HEK293 (cell line): ENCODE measurements around the gene ISG15.

Experiments used
- CTCF ChIA-PET: fragments of 350-600 bp; formaldehyde crosslinking; extraction: SDS; loops from one replicate; lab custom pipeline; 2021; ENCODE audit warnings: antibody characterized with exemption; lab: Yijun Ruan, JAX
- POLR2A ChIA-PET: fragments of 300-600 bp; formaldehyde crosslinking; extraction: SDS; loops from one replicate; lab custom pipeline; 2020; ENCODE audit warnings: antibody characterized with exemption, inconsistent platforms; lab: Yijun Ruan, JAX
- H3K27ac ChIP-seq: fragments of 200-500 bp; sonication (Bioruptor generic); 2 replicates; pipeline ENCODE4 v1.5.1; 2014; ENCODE audit warnings: low read depth, low read length, control low read depth, inconsistent platforms; ENCODE audit errors: extremely low read depth
- H3K36me3 ChIP-seq, 2 experiments: fragments of 200-500 bp in 1 of 2; sonication (Bioruptor generic) in 1 of 2; 1 replicate in 1 of 2; 2 replicates in 1 of 2; pipeline ENCODE4 v1.5.1; 2014 to 2017; ENCODE audit warnings: inconsistent platforms in 2 of 2, low read length in 2 of 2; ENCODE audit not compliant: control insufficient read depth in 2 of 2, insufficient read depth in 1 of 2
- H3K4me1 ChIP-seq: fragments of 200-500 bp; sonication (Bioruptor generic); 2 replicates; pipeline ENCODE4 v1.5.1; 2014; ENCODE audit warnings: mild to moderate bottlenecking, low read length, inconsistent platforms; ENCODE audit not compliant: control insufficient read depth, insufficient read depth
- H3K4me3 ChIP-seq: 2 replicates; pipeline ENCODE4 v1.5.1; 2011; ENCODE audit warnings: low read depth, mild to moderate bottlenecking, control low read depth, low read length, moderate library complexity
- H3K9me3 ChIP-seq: fragments of 200-500 bp; sonication (Bioruptor generic); 2 replicates; pipeline ENCODE4 v1.5.1; 2014; ENCODE audit warnings: low read depth, low read length, inconsistent platforms; ENCODE audit not compliant: control insufficient read depth, insufficient read depth
- BCL11B ChIP-seq: fragments of 450-650 bp; formaldehyde crosslinking; IDR thresholded peaks from 2 replicates; pipeline ENCODE4 v1.5.1; 2016; ENCODE audit warnings: low read depth, missing biosample characterization, missing genetic modification characterization
- CTCF ChIP-seq: fragments of 450-650 bp; formaldehyde crosslinking; IDR thresholded peaks from 2 replicates; pipeline ENCODE4 v1.5.1; 2016; ENCODE audit warnings: missing biosample characterization, missing genetic modification characterization
- KLF1 ChIP-seq: fragments of 450-650 bp; formaldehyde crosslinking; IDR thresholded peaks from 2 replicates; pipeline ENCODE4 v1.5.1; 2016; ENCODE audit warnings: missing biosample characterization, missing genetic modification characterization
- PRDM10 ChIP-seq: fragments of 450-650 bp; formaldehyde crosslinking; IDR thresholded peaks from 2 replicates; pipeline ENCODE4 v1.5.1; 2016; ENCODE audit warnings: missing biosample characterization, missing genetic modification characterization
- SCRT2 ChIP-seq: fragments of 450-650 bp; formaldehyde crosslinking; IDR thresholded peaks from 2 replicates; pipeline ENCODE4 v1.5.1; 2016; ENCODE audit warnings: missing biosample characterization, missing genetic modification characterization
- YY2 ChIP-seq: fragments of 450-650 bp; formaldehyde crosslinking; IDR thresholded peaks from 2 replicates; pipeline ENCODE4 v1.5.1; 2016; ENCODE audit warnings: missing biosample characterization, missing genetic modification characterization
- ZBTB44 ChIP-seq: fragments of 450-650 bp; IDR thresholded peaks from 2 replicates; pipeline ENCODE4 v1.5.1; 2018; ENCODE audit warnings: missing biosample characterization, mild to moderate bottlenecking, missing genetic modification characterization
- ZNF274 ChIP-seq, 2 experiments: fragments of 200-500 bp in 1 of 2; fragments of 450-650 bp in 1 of 2; sonication (Bioruptor generic) in 1 of 2; formaldehyde crosslinking in 1 of 2; IDR thresholded peaks; 2 replicates each; pipeline versions ENCODE4 v1.5.1 to v1.6.1; 2014 to 2016; ENCODE audit warnings: borderline replicate concordance in 1 of 2, inconsistent platforms in 1 of 2, low read length in 1 of 2, missing biosample characterization in 1 of 2, missing genetic modification characterization in 1 of 2
- ZNF366 ChIP-seq: fragments of 450-650 bp; formaldehyde crosslinking; conservative IDR thresholded peaks from 2 replicates; pipeline ENCODE4 v1.5.1; 2016; ENCODE audit warnings: missing biosample characterization, missing genetic modification characterization
- ZNF398 ChIP-seq: fragments of 450-650 bp; formaldehyde crosslinking; IDR thresholded peaks from 2 replicates; pipeline ENCODE4 v1.5.1; 2017; ENCODE audit warnings: missing biosample characterization, missing genetic modification characterization
- ZNF404 ChIP-seq: fragments of 450-650 bp; formaldehyde crosslinking; IDR thresholded peaks from 2 replicates; pipeline ENCODE4 v1.5.1; 2017; ENCODE audit warnings: missing biosample characterization, missing genetic modification characterization
- ZNF639 ChIP-seq: fragments of 450-650 bp; formaldehyde crosslinking; IDR thresholded peaks from 2 replicates; pipeline ENCODE4 v1.5.1; 2016; ENCODE audit warnings: missing biosample characterization, missing genetic modification characterization
- ZSCAN23 ChIP-seq: fragments of 450-650 bp; formaldehyde crosslinking; IDR thresholded peaks from 2 replicates; pipeline ENCODE4 v1.5.1; 2016; ENCODE audit warnings: missing biosample characterization, missing genetic modification characterization

Gene ISG15

GRCh38 chr1:1038694-1039093, 25.4 kb downstream of the ISG15 start:
- H3K4me3 ChIP-seq = no peak overlapping the region
- no peaks in the 10 kb centered on the region for H3K9me3 ChIP-seq
- CTCF ChIA-PET = no interaction called here
- no peaks in the 10 kb centered on the region for H3K4me1 ChIP-seq
- TF ChIP-seq PRDM10 (tag by site-specific recombination) = peak; percentile 73
- TF ChIP-seq ZNF366 (tag by site-specific recombination) = no peak
- H3K36me3 ChIP-seq = peaks cover 0 to 42% of the 10 kb centered on the region in 2 experiments; a peak in 1 of 3 replicates
- no peak overlapping the region for H3K27ac ChIP-seq
- POLR2A ChIA-PET = interaction anchor here (1.0 to 1.1 kb wide), 2 partner anchors 21 to 39 kb away, joined by 3 to 7 read pairs; partner anchors contain the start of gene HES4

- ChIA-PET POLR2A (interaction anchor here (0.6 to 1.1 kb wide), 3 partner anchors 17 to 40 kb away, joined by 3 to 11 read pairs (median 7); partner anchors contain the start of gene HES4), CTCF (no interaction called here)
- Histone ChIP-seq H3K4me1 (no peaks in the 10 kb centered on the region), H3K4me3 (no peak overlapping the region), H3K9me3 (no peaks in the 10 kb centered on the region)
- TF ChIP-seq YY2 (tag by site-specific recombination) (no peak), ZNF398 (tag by site-specific recombination) (peak; percentile 82), ZNF404 (tag by site-specific recombination) (no peak), SCRT2 (tag by site-specific recombination) (0 out of 2 replicates have a peak, but pooled peaks have one; percentile 9), ZNF274 (IDR thresholded peaks at IDR 0.05; ENCODE audit: low read length) (no peak), ZNF274 (tag by site-specific recombination; IDR thresholded peaks at IDR 0.05; ENCODE audit: borderline replicate concordance) (no peak), CTCF (tag by site-specific recombination) (no peak)
- TF ChIP-seq, all 188 proteins: peak for 2
- Histone ChIP-seq H3K36me3 (peaks cover 0 to 49% of the 10 kb centered on the region in 2 experiments; a peak in 1 of 3 replicates), H3K27ac (no peak overlapping the region)
Measured at GRCh38 chr1:1039145-1039910, 26.0 kb downstream of the ISG15 start.

- no peaks in the 10 kb centered on the region for H3K4me1 ChIP-seq
- H3K36me3 ChIP-seq = peaks cover 0 to 56% of the 10 kb centered on the region in 2 experiments; a peak in 1 of 3 replicates
- TF ChIP-seq BCL11B (no peak), KLF1 (tag by site-specific recombination) (peak; percentile 77), ZBTB44 (tag by site-specific recombination) (peak; percentile 95), ZSCAN23 (no peak), ZNF639 (no peak)
- ChIA-PET POLR2A (interaction anchor here (0.6 to 1.0 kb wide), 2 partner anchors 18 to 41 kb away, joined by 3 to 11 read pairs; partner anchors contain the start of gene HES4), CTCF (interaction anchor here (0.6 kb wide), 2 partner anchors 108 to 133 kb away, joined by 3 to 6 read pairs; no protein-coding TSS in a partner anchor)
- H3K27ac ChIP-seq = no peak overlapping the region
- no peak overlapping the region for H3K4me3 ChIP-seq
- H3K9me3 ChIP-seq = no peaks in the 10 kb centered on the region
Measured at GRCh38 chr1:1040004-1040991, 27.0 kb downstream of the ISG15 start.
